ENCODE measurements around the gene UNC5B.

DNA sequence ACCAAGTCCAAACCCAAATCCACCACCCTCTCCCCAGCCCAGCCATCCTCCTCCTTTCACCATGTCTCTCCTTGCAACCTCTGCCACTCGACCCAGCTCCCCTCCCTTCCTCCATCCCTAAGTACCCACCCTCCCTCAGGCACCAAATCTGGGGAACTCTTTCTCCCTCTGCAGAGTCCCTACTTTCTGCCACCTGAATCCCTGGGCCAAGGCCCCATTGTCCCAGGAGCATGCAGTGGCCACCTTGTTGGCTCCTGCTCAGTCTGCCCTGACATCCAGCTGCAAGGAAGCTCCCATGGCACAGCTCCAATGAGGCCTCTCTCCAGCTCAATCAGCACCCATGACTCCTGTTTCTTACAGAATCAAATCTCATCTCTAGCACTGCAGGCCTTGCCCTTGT is 5.5 kb upstream of the UNC5B start:
- TF ChIP-seq, protein P1, sequence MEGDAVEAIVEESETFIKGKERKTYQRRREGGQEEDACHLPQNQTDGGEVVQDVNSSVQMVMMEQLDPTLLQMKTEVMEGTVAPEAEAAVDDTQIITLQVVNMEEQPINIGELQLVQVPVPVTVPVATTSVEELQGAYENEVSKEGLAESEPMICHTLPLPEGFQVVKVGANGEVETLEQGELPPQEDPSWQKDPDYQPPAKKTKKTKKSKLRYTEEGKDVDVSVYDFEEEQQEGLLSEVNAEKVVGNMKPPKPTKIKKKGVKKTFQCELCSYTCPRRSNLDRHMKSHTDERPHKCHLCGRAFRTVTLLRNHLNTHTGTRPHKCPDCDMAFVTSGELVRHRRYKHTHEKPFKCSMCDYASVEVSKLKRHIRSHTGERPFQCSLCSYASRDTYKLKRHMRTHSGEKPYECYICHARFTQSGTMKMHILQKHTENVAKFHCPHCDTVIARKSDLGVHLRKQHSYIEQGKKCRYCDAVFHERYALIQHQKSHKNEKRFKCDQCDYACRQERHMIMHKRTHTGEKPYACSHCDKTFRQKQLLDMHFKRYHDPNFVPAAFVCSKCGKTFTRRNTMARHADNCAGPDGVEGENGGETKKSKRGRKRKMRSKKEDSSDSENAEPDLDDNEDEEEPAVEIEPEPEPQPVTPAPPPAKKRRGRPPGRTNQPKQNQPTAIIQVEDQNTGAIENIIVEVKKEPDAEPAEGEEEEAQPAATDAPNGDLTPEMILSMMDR (IDR thresholded peaks at IDR 0.05): no peak
- no peak for TF ChIP-seq POLR2AphosphoS5 (IDR thresholded peaks at IDR 0.05)
- no peak for TF ChIP-seq EP300 (IDR thresholded peaks at IDR 0.05)
- no peak for TF ChIP-seq POLR2A (IDR thresholded peaks at IDR 0.05)

All from upper lobe of left lung (tissue), 4 donors.